Caco-2 (cell line): ENCODE data around the gene SLFN12L. TPM values are rescaled to one million over a fixed set of nuclear protein-coding genes. Genes with fewer than 3 reads are reported as not detected.

ENCODE experiments used
- BruUV-seq: library from RNA; stranded (reverse); fragments of 400-500 nt; replicated peaks from 2 replicates; lab custom pipeline; 2021; lab: Mats Ljungman, UMichigan
- CTCF ChIA-PET: fragments of 300-600 bp; sonication (Branson Sonifier 250); formaldehyde crosslinking; loops from one replicate; lab custom pipeline; 2022; ENCODE audit warnings: antibody characterized with exemption; lab: Charles Lee
- POLR2A ChIA-PET: fragments of 300-600 bp; sonication (Branson Sonifier 250); formaldehyde crosslinking; loops from one replicate; lab custom pipeline; 2022; ENCODE audit warnings: antibody characterized with exemption; lab: Charles Lee
- DNase-seq, 2 experiments: peaks; one replicate each; pipeline versions ENCODE4 v3.0.0 to v3.0.0-alpha.2; 2020 to 2022
- H3K27me3 ChIP-seq: replicated peaks from 2 replicates; pipeline ENCODE4 v1.6.0; 2011; ENCODE audit warnings: low read length; ENCODE audit not compliant: control insufficient read depth, insufficient read depth
- H3K36me3 ChIP-seq: 2 replicates; pipeline ENCODE4 v1.5.1; 2011; ENCODE audit warnings: low read length; ENCODE audit not compliant: control insufficient read depth, insufficient read depth
- H3K4me1 ChIP-seq: fragments of 250-450 bp; sonication (Bioruptor Pico); 2 replicates; pipeline ENCODE4 v1.5.1; 2020; ENCODE audit warnings: mild to moderate bottlenecking
- H3K4me3 ChIP-seq: 2 replicates; pipeline ENCODE4 v1.5.1; 2011; ENCODE audit warnings: low read depth, mild to moderate bottlenecking, control low read depth, low read length
- H3K9me3 ChIP-seq: fragments of 250-450 bp; sonication (Bioruptor Pico); 2 replicates; pipeline ENCODE4 v1.5.1; 2020; ENCODE audit warnings: mild to moderate bottlenecking, moderate library complexity
- H3K27ac Mint-ChIP-seq: one replicate; pipeline ENCODE4 v1.8.0; 2022; ENCODE audit warnings: mixed read lengths; ENCODE audit not compliant: unreplicated experiment
- H3K27me3 Mint-ChIP-seq: one replicate; pipeline ENCODE4 v1.8.0; 2022; ENCODE audit warnings: mixed read lengths; ENCODE audit not compliant: insufficient read depth, unreplicated experiment
- H3K36me3 Mint-ChIP-seq: one replicate; pipeline ENCODE4 v1.8.0; 2022; ENCODE audit warnings: mild to moderate bottlenecking, mixed read lengths; ENCODE audit not compliant: insufficient read depth, unreplicated experiment
- H3K4me1 Mint-ChIP-seq: one replicate; pipeline ENCODE4 v1.8.0; 2022; ENCODE audit warnings: low read depth, mixed read lengths; ENCODE audit not compliant: unreplicated experiment
- H3K4me3 Mint-ChIP-seq: one replicate; pipeline ENCODE4 v1.8.0; 2022; ENCODE audit warnings: mild to moderate bottlenecking, moderate library complexity, mixed read lengths; ENCODE audit not compliant: unreplicated experiment
- H3K9me3 Mint-ChIP-seq: one replicate; pipeline ENCODE4 v1.8.0; 2022; ENCODE audit warnings: mixed read lengths; ENCODE audit not compliant: unreplicated experiment
- CTCF ChIP-seq, 2 experiments: fragments of 200-600 bp in 1 of 2; IDR thresholded peaks; 1 replicate in 1 of 2; 2 replicates in 1 of 2; pipeline versions ENCODE4 v1.5.1 to v1.8.0; 2011 to 2022; ENCODE audit warnings: antibody characterized with exemption in 1 of 2, control low read depth in 1 of 2, inconsistent platforms in 1 of 2, low read depth in 1 of 2, low read length in 1 of 2, mild to moderate bottlenecking in 1 of 2, moderate library complexity in 1 of 2; ENCODE audit not compliant: insufficient read depth in 1 of 2, severe bottlenecking in 1 of 2, unreplicated experiment in 1 of 2
- intact Hi-C: fragments of 100-400 bp; cut with micrococcal nuclease; formaldehyde crosslinking; loops from one replicate; pipeline ENCODE4 v1.10.0; 2022; ENCODE audit not compliant: unreplicated experiment
- total RNA-seq: library from RNA; stranded (reverse); gene quantifications from 2 replicates; pipeline ENCODE4 v1.2.3, GENCODE V29; 2022

Gene SLFN12L
- total RNA-seq, 1 experiment from 2014 or later, result not detected

- intact Hi-C loops, result no loop called here
- H3K36me3 Mint-ChIP-seq, result no peaks in the 10 kb centered on the region
- Histone ChIP-seq H3K27me3 (no peaks in the 10 kb centered on the region), H3K9me3 (no peaks in the 10 kb centered on the region), H3K4me1 (no peaks in the 10 kb centered on the region), H3K4me3 (no peak overlapping the region), H3K36me3 (no peaks in the 10 kb centered on the region)
- ChIA-PET POLR2A (no interaction called here), CTCF (no interaction called here)
- no peaks in the 10 kb centered on the region for H3K9me3 Mint-ChIP-seq
- H3K4me1 Mint-ChIP-seq, result no peaks in the 10 kb centered on the region
- no peak for TF ChIP-seq CTCF (IDR thresholded peaks at IDR 0.05; ENCODE audit: insufficient read depth in 1 of 2, low read depth in 1 of 2, low read length in 1 of 2, severe bottlenecking in 1 of 2, unreplicated experiment in 1 of 2)
- no TSS peak for BruUV-seq
- no peak overlapping the region for H3K27ac Mint-ChIP-seq
- no peak for DNase-seq
- H3K27me3 Mint-ChIP-seq, result peaks cover 17% of the 10 kb centered on the region
- no peak overlapping the region for H3K4me3 Mint-ChIP-seq
Measured at GRCh38 chr17:35477248-35477647, 60.2 kb downstream of the SLFN12L start.

- Histone ChIP-seq H3K36me3 (no peaks in the 10 kb centered on the region), H3K4me3 (no peak overlapping the region), H3K4me1 (no peaks in the 10 kb centered on the region), H3K27me3 (no peaks in the 10 kb centered on the region), H3K9me3 (no peaks in the 10 kb centered on the region; the same call in 1 of the 2 replicates)
- no peak for DNase-seq
- TF ChIP-seq CTCF (IDR thresholded peaks at IDR 0.05; ENCODE audit: insufficient read depth in 1 of 2, low read depth in 1 of 2, low read length in 1 of 2, severe bottlenecking in 1 of 2, unreplicated experiment in 1 of 2), result no peak
- Mint-ChIP-seq H3K4me3 (no peak overlapping the region), H3K4me1 (no peaks in the 10 kb centered on the region), H3K27me3 (peaks cover 17% of the 10 kb centered on the region), H3K27ac (no peak overlapping the region), H3K36me3 (no peaks in the 10 kb centered on the region), H3K9me3 (no peaks in the 10 kb centered on the region)
- ChIA-PET CTCF (no interaction called here), POLR2A (no interaction called here)
- no TSS peak for BruUV-seq
- intact Hi-C loops, result no loop called here
Measured at GRCh38 chr17:35476283-35476820, 61.1 kb downstream of the SLFN12L start.

GRCh38 chr17:35468475-35468874 lies 69.0 kb downstream of the SLFN12L start:
- no peaks in the 10 kb centered on the region for H3K36me3 ChIP-seq
- H3K9me3 ChIP-seq, result no peaks in the 10 kb centered on the region; the same call in 1 of the 2 replicates
- no peaks in the 10 kb centered on the region for H3K4me1 ChIP-seq
- H3K4me1 Mint-ChIP-seq, result no peaks in the 10 kb centered on the region
- BruUV-seq, result no TSS peak
- no peak overlapping the region for H3K4me3 Mint-ChIP-seq
- ChIA-PET POLR2A (no interaction called here), CTCF (no interaction called here)
- DNase-seq, result no peak
- peaks cover 15% of the 10 kb centered on the region for H3K27me3 Mint-ChIP-seq
- intact Hi-C loops, result no loop called here
- H3K36me3 Mint-ChIP-seq, result no peaks in the 10 kb centered on the region
- no peak for TF ChIP-seq CTCF (IDR thresholded peaks at IDR 0.05; ENCODE audit: insufficient read depth in 1 of 2, low read depth in 1 of 2, low read length in 1 of 2, severe bottlenecking in 1 of 2, unreplicated experiment in 1 of 2)
- H3K27me3 ChIP-seq, result no peaks in the 10 kb centered on the region
- no peaks in the 10 kb centered on the region for H3K9me3 Mint-ChIP-seq
- no peak overlapping the region for H3K27ac Mint-ChIP-seq
- no peak overlapping the region for H3K4me3 ChIP-seq
